ENCODE data around the gene FBXW7.
"Not testable (repeated sequence)": the region's sequence is repeated elsewhere in the genome, so short reads cannot be mapped to it uniquely, and the experiment has no call there.

FBXW7 gene

DNA sequence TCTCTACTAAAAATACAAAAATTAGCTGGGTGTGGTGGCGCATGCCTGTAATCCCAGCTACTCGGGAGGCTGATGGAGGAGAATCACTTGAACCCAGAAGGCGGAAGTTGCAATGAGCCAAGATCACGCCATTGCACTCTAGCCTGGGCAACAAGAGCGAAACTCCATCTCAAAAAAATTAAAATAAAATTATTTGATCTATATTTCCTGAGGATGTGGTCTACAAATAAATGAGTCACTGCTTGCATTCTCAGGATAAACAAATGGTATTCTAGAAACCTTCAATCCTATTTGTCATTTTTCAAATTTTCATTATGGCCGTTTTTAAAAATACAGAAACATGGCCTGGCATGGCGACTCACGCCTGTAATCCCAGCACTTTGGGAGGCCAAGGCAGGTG lies 8.6 kb upstream of the FBXW7 start:
- not testable (repeated sequence) for DNase-seq (ENCODE audit: low spot score)

GRCh38 chr4:152540941-152541340 lies 5.0 kb upstream of the FBXW7 start:
- DNase-seq (ENCODE audit: low spot score), result no peak

DNA sequence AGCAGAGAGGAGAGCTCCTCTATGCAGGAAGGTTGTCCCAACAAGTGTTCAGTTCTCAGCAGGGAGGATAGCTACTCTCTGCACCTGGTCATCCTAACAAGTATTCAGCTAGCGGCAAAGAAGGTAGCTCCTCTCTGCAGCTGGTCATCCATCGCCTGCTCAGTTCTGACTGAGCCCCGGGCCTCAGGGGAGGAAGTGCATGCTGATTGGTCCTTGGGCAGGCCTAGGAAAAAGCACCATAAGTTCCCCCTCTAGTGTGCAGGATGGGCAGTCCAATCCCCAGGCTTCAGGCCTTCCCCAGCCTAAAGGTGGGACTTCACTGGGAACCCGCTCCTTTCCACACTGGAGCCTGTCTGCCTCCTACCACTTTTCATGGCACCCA lies 4.4 kb upstream of the FBXW7 start:
- DNase-seq (ENCODE audit: low spot score), result no peak

- no peak for DNase-seq (ENCODE audit: low spot score)
Measured at GRCh38 chr4:152539556-152540292, 3.8 kb upstream of the FBXW7 start.

DNA sequence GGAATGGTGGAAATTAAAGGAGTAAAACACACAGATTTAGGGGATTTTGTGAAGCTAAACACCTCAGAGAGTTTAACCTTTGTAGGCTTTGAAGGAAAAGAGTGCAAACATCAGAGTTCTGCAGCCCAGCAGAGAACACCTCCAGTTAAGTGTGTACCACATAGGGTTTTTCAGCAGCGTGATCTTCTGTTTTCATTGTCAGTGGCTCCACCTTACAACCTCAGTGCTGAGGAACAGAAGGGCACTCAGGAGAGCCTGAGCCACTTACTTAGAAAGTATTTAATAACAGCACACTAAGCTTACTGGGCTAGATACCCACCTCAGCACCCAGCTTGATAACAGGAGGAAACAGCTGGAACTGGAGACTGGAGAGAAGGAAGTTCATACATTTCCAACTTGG lies 2.0 kb upstream of the FBXW7 start:
- no peak for DNase-seq (ENCODE audit: low spot score)

DNA sequence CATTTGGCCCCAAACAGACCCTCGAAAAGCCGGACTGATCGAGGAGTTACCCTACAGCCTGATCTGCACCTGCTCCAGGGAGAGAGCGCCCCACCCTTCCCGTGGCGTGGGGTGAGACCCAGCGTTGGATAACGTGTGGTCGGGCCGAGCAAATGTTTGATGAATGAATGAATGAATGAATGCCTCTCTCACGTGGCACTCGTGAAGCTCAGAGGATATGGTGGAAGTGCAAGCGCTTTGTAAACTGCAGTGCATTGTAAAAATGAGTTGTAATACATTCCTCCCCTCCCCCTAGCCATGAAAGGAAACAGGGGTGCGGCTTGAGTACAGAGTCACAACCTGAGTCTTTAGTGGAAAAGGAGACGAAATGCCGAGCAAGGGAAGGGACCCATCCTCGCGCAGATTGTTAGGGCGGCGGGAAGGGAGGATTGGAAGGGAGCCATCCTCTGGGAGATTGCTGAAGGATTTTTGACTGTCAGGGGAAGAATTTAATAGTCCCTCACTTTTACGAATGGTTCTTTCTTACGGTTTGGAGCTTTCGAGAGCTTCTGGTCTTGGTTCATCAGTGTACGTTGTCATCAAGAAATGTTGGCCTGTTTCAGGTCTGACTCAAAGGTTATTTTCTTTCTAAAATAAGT lies 772 bp upstream of the FBXW7 start:
- DNase-seq (ENCODE audit: low spot score), result no peak

GRCh38 chr4:152535360-152535902 lies 461 bp downstream of the FBXW7 start:
- DNase-seq (ENCODE audit: low spot score), result no peak

DNA sequence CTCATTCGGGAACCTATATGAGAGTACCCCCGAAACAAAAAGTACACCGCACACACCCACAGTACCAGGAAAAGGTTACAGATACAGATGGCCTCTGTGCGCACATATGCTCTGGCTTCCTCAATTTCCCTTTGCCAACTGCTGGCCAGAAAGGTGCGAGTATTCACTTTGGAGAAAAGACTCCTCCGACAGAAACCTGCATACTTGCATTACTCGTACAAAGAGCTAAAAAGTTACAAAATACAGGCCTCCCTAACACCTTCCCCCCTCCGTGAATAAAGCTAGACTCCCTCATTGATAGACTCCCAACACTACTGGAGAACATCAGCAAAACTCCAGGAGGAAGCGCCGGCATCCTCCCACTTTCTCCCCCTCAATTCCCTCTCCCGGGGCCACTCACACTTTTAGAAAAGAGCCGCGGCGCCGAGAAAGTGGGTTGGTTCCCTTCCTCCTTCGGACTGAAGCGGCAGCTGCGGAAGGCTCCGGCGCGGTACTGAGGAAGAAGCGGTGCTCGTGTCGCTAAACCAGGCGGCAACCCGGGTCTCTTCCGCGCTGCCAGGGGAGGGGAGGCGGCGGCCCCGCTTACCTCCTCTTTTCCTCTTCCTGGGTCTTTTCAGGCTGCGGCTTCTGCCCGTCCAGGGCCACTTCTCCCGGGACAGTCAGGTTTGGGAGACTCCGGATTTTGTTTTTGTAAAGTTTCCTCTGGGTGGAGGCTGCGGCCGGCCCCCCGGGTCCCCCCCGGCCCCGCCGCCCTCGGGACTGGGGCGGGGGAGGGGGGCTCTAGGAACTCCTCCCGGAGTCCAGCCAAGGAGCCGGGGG lies 1.1 kb downstream of the FBXW7 start:
- no peak for DNase-seq (ENCODE audit: low spot score)

- DNase-seq (ENCODE audit: low spot score), result no peak
Measured at GRCh38 chr4:152531479-152531878, 4.4 kb downstream of the FBXW7 start.

GRCh38 chr4:152530600-152530999 lies 5.3 kb downstream of the FBXW7 start:
- DNase-seq (ENCODE audit: low spot score), result no peak

DNA sequence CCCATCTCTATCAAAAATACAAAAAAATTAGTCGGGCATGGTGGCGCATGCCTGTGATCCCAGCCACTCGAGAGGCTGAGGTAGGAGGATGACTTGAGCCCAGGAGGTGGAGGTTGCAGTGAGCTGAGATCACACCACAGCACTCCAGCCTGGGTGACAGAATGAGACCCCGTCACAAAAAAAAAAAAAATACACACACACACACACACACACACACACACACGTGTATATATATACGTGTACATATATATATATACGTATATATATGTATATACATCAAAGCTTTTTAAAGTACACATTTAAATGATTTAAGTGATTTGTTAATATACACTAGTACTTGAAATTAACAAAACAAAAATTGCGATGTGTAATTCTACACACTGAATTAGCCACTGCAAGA lies 6.0 kb downstream of the FBXW7 start:
- no peak for DNase-seq (ENCODE audit: low spot score)

DNA sequence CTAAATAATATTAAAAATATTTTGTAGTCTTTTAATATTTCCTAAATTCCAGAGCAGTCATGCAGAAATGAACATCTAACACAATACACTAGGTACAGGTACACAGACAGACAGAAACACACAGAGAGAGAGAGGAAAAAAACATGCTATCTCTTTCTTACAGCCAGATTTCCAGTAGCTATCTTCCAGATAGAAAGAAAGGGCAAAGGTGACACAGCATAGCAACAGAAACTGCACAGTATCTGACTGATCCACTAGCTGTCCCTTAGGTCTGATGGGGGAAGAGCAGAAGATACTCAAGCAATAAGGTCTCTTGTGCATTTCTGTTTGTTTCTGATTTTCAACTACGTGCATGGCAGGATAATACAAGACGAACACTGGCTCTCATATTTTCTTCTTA lies 7.8 kb downstream of the FBXW7 start:
- no peak for DNase-seq (ENCODE audit: low spot score)

DNA sequence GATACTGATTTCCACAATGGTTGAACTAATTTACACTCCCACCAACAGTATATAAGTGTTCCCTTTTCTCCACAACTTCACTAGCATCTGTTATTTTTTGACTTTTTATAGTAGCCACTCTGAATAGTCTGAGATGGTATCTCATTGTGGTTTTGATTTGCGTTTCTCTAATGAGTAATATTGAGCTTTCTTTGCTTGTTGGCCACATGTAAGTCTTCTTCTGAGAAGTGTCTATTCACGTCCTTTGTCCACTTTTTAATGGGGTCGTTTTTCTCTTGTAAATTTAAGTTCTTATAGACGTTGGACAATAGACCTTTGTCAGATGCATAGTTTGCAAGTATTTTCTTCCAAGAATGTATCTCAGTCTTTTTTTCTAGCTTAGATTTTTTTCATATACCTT lies 10.0 kb downstream of the FBXW7 start:
- DNase-seq (ENCODE audit: low spot score), result no peak

DNA sequence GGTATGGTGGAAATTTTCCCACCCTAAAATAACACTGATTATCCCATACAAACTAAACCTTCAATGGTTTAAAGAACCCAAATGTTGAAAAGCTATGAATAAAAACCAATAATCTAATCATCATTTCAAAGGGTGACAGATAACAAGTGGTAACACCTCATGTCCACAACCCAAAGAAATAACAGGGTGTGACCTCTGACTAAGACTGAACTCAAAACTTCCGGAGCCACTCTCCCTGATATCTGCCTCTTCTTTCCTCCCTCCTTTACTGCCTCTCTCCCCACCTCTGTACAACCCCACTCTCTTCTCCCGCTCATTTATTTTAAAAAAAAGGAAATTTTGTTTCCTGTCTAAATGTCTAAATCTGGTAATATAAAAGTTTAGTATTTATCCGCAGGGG lies 11.5 kb downstream of the FBXW7 start:
- no peak for DNase-seq (ENCODE audit: low spot score)

DNA sequence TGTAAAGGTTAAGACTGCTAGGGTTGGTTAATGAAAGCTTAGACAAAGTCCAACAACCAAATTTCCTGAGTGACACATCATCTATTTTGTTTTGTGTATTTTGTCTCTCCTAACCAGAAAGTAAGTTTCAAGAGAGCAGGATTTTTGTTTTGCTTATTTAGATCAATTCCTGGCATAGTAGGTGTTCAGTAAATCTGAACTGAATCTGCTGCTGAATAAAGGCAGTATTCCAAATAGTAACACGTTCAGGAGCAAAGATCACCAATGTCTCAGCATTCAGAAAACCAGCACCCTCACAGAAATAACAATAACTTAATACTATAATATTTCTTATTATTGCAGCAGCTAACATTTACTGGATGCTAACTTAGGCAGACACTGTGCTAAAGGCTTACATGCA lies 12.2 kb downstream of the FBXW7 start:
- no peak for DNase-seq (ENCODE audit: low spot score)

- no peak for DNase-seq (ENCODE audit: low spot score)
Measured at GRCh38 chr4:152522754-152523153, 13.1 kb downstream of the FBXW7 start.

GRCh38 chr4:152522245-152522644 lies 13.6 kb downstream of the FBXW7 start:
- no peak for DNase-seq (ENCODE audit: low spot score)

- no peak for DNase-seq (ENCODE audit: low spot score)
Measured at GRCh38 chr4:152516156-152516555, 19.7 kb downstream of the FBXW7 start.

- no peak for DNase-seq (ENCODE audit: low spot score)
Measured at GRCh38 chr4:152515678-152516077, 20.2 kb downstream of the FBXW7 start.

DNA sequence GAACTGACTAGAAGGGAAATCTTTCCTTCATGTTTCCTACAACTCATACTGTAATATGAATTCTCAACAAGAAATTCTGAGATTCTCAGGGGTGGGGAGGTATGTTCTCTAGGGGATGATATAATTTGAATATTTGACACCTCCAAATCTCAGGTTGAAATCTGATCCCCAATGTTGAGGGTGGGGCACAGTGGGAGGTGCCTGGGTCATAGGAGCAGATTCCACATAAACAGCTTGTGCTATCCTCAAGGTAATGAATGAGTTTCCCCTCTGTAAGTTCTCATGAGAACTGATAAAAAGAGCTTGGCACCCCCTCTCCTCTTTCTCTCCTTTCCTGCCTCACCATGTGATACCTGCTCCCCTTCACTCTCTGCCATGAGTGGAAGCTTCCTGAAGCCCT lies 21.5 kb downstream of the FBXW7 start:
- no peak for DNase-seq (ENCODE audit: low spot score)

- no peak for DNase-seq (ENCODE audit: low spot score)
Measured at GRCh38 chr4:152513078-152513477, 22.8 kb downstream of the FBXW7 start.

GRCh38 chr4:152512483-152512882 lies 23.4 kb downstream of the FBXW7 start:
- DNase-seq (ENCODE audit: low spot score), result no peak

All from SK-N-DZ (cell line).